Measurements from ENCODE around the gene CAP1. TPM values are rescaled to one million over a fixed set of nuclear protein-coding genes. Genes with fewer than 3 reads are reported as not detected.
"Not testable (repeated sequence)": the region's sequence is repeated elsewhere in the genome, so short reads cannot be mapped to it uniquely, and the experiment has no call there.

CAP1 gene
- total RNA-seq, 1 donor from 2014 or later, result 512 TPM

DNA sequence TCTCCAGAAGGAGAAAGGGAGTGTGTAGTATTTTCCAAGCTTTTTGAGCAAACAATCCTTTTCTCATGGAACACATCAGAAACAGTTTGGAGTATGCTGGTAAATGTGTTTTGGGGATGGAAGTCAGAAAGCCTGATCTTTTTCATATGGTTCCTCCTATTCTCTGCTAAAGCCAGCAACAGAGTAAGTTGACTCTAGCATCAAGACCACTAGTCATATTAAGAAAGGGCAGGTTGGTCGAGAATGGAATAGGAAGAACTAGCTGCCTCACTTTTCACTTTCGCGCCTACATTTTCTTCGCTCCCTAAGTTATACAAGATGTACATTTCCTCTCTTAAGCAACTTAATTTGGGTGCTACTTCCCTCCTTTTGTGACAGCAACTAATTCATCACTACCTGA, 32.5 kb downstream of the CAP1 start:
- peaks cover 70% of the 10 kb centered on the region for H3K36me3 Mint-ChIP-seq (ENCODE audit: low read depth)
- intact Hi-C loops (cut with micrococcal nuclease), result no loop called here
- no peaks in the 10 kb centered on the region for H3K27me3 Mint-ChIP-seq (ENCODE audit: low read depth)

DNA sequence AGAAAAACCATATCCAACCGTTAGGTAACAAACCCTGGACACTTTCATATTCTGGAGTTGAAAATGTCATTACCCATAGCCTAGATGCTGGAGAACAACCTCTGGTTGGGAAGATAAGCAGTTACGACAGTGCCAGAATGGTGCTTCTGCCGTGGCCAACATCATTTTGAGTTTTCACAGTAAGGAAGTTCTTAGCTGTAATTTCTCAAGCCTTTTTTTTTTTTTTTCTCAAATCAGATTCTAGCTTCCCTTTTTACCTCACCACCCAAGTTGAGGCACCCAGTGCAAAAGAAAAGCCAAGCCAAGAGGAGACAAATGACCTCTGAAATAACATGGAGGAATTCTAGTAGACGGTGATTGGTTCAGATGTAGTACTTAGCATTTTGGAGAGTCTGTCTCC, 34.7 kb downstream of the CAP1 start:
- Mint-ChIP-seq H3K27ac (no peak overlapping the region), H3K4me1 (ENCODE audit: low read depth) (peaks cover 3% of the 10 kb centered on the region), H3K4me3 (ENCODE audit: low read depth) (no peak overlapping the region), H3K9me3 (no peaks in the 10 kb centered on the region), H3K36me3 (ENCODE audit: low read depth) (peaks cover 73% of the 10 kb centered on the region), H3K27me3 (ENCODE audit: low read depth) (no peaks in the 10 kb centered on the region)
- no peak for DNase-seq (ENCODE audit: low spot score)
- intact Hi-C loops (cut with micrococcal nuclease), result no loop called here

More for the DNA sequence above, 32.5 kb downstream of the CAP1 start:
- no peak overlapping the region for H3K4me3 Mint-ChIP-seq (ENCODE audit: low read depth)
- peaks cover 3% of the 10 kb centered on the region for H3K4me1 Mint-ChIP-seq (ENCODE audit: low read depth)
- DNase-seq (ENCODE audit: low spot score), result no peak
- no peaks in the 10 kb centered on the region for H3K9me3 Mint-ChIP-seq
- no peak overlapping the region for H3K27ac Mint-ChIP-seq

DNA sequence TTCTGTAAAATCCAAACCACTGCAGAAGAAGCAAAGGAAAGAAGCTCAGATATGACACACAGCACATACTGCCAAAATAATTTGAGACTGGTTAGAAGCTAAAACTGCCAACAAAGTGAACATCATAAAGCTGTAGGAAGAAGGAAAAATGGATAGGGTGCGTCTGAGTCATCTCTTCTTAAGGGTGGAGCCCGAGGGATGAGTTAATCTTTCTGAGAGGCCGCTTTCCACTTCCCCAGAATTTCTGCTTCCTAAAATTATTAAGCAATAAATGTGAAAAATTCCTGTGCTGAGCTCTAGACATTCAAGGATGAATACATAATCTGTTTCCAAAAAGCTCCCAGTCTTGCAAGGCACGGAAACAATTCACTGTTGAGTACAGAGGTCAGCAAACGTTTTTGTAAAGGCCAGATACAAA, 36.4 kb downstream of the CAP1 start:
- H3K9me3 Mint-ChIP-seq, result no peaks in the 10 kb centered on the region
- peaks cover 68% of the 10 kb centered on the region for H3K36me3 Mint-ChIP-seq (ENCODE audit: low read depth)
- intact Hi-C loops (cut with micrococcal nuclease), result no loop called here
- no peak overlapping the region for H3K4me3 Mint-ChIP-seq (ENCODE audit: low read depth)
- no peak overlapping the region for H3K27ac Mint-ChIP-seq
- DNase-seq (ENCODE audit: low spot score), result no peak
- no peaks in the 10 kb centered on the region for H3K27me3 Mint-ChIP-seq (ENCODE audit: low read depth)
- peaks cover 3% of the 10 kb centered on the region for H3K4me1 Mint-ChIP-seq (ENCODE audit: low read depth)

DNA sequence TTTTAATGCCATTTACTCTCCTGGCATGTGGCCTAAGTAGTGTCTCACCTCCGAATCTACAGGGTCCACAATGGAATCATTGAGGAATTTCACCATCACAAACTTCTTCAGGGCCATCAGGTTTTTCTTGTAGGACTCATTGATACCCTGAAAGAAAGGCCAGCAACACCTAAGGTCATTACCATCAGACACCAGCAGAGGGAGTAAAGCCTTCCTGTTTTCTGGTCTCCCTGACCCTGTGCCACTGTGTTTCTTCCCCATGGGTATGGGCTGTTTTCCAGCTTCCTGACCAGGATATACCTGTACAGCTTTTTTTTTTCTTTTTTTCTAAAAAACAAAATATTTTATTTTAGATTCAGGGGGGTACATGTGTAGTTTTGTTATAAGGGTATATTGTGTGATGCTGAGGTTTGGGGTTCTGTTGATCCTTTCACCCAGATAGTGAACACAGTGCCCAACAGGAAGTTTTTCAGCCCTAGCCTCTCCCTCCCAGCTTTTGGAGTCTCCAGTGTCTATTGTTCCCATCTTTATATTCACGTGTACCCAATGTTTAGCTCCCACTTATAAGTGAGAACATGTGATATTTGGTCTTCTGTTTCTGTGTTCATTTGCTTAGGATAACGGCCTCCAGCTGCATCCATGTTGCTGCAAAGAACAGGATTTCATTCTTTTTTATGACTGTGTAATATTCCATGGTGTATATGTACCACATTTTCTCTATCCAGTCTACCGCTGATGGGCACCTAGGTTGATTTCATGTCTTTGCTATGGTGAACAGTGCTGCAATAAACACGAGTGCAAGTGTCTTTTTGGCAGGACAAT, 38.2 kb downstream of the CAP1 start:
- peak; percentile 29 for DNase-seq (ENCODE audit: low spot score)
- H3K27me3 Mint-ChIP-seq (ENCODE audit: low read depth), result no peaks in the 10 kb centered on the region
- no peaks in the 10 kb centered on the region for H3K9me3 Mint-ChIP-seq
- no peak overlapping the region for H3K4me3 Mint-ChIP-seq (ENCODE audit: low read depth)
- intact Hi-C loops (cut with micrococcal nuclease), result no loop called here
- H3K27ac Mint-ChIP-seq, result no peak overlapping the region
- peaks cover 3% of the 10 kb centered on the region for H3K4me1 Mint-ChIP-seq (ENCODE audit: low read depth)
- H3K36me3 Mint-ChIP-seq (ENCODE audit: low read depth), result peaks cover 64% of the 10 kb centered on the region

DNA sequence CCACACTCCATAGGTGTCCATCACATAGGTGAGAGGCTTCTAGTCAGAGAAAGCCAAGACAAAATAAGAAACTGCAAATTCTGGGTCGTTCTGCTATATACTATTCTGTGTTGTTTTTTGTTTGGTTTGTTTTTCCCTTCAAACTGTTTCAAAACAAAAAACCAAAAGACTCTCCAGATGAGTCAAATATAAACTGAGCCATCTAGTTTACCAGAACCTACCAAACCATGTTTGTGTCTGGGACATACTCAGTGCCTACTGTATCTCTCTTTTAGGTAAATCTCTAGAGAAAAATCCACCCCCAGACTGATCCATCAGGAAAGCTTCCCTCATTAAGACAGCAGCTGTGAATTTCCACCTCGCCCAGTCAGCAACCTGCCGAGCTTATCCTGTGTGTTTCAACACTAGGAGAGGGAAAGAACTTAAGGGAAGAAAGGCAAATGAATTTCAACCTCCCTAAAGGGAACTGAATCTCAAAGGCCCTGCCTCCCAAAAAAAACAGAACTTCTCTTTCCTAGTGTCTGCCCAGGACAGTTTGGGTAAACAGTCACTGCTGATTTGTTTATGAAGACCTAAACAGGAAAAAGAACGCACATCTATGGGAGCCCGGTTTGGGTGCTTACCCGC, 39.4 kb downstream of the CAP1 start:
- Mint-ChIP-seq H3K9me3 (no peaks in the 10 kb centered on the region), H3K36me3 (ENCODE audit: low read depth) (peaks cover 66% of the 10 kb centered on the region), H3K4me1 (ENCODE audit: low read depth) (peaks cover 2% of the 10 kb centered on the region), H3K27me3 (ENCODE audit: low read depth) (no peaks in the 10 kb centered on the region), H3K27ac (peak overlapping the region; percentile 69), H3K4me3 (ENCODE audit: low read depth) (no peak overlapping the region)
- no peak for DNase-seq (ENCODE audit: low spot score)
- intact Hi-C loops (cut with micrococcal nuclease), result loop anchor here (5.0 kb wide), 1 partner anchor 257 kb away; no protein-coding TSS in a partner anchor

DNA sequence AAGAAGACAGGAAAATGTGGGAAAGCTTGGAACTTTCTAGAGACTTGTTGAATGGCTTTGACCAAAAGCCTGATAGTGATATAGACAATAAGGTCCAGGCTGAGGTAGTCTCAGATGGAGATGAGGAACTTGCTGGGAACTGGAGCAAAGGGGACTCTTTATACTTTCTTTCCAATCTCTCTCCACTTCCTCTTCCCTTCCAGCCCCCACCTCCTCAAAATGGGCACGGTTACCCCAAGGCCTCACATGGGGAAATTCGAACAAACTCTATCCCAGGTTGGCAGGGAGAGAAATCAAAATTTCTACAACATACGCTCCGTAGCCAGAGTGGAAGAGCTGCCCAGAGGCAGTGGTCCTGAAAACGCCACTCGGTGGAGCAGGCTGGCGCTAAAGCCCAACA, 41.3 kb downstream of the CAP1 start:
- Mint-ChIP-seq H3K36me3 (ENCODE audit: low read depth) (peaks cover 74% of the 10 kb centered on the region), H3K27me3 (ENCODE audit: low read depth) (no peaks in the 10 kb centered on the region), H3K4me1 (ENCODE audit: low read depth) (peaks cover 2% of the 10 kb centered on the region), H3K9me3 (no peaks in the 10 kb centered on the region), H3K4me3 (ENCODE audit: low read depth) (no peak overlapping the region), H3K27ac (no peak overlapping the region)
- no peak for DNase-seq (ENCODE audit: low spot score)
- intact Hi-C loops (cut with micrococcal nuclease), result loop anchor here (5.0 kb wide), 1 partner anchor 255 kb away; no protein-coding TSS in a partner anchor

DNA sequence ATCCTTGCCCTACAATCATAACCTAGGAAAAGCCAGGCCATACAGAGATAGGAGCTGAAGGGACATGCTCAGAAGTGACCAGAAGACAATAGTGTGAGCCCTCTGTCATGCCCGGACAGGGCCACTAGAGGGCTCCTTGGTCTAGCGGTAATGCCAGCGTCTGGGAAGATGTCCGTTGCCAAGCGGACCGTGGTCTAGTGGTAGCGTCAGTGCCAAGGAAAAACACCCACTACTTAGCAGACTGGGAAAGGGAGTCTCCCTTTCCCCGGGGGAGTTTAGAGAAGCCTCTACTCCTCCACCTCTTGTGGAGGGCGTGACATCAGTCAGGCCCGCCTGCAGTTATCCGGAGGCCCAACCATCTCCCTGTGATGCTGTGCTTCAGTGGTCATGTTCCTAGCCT, 44.2 kb downstream of the CAP1 start:
- H3K4me1 Mint-ChIP-seq (ENCODE audit: low read depth); H3K4me3 Mint-ChIP-seq (ENCODE audit: low read depth); H3K27me3 Mint-ChIP-seq (ENCODE audit: low read depth); H3K9me3 Mint-ChIP-seq; H3K27ac Mint-ChIP-seq: not testable (repeated sequence)
- intact Hi-C loops (cut with micrococcal nuclease), result loop anchor here (5.0 kb wide), 1 partner anchor 253 kb away; no protein-coding TSS in a partner anchor
- H3K36me3 Mint-ChIP-seq (ENCODE audit: low read depth), result peaks cover 70% of the 10 kb centered on the region
- peak; percentile 17 for DNase-seq (ENCODE audit: low spot score)

DNA sequence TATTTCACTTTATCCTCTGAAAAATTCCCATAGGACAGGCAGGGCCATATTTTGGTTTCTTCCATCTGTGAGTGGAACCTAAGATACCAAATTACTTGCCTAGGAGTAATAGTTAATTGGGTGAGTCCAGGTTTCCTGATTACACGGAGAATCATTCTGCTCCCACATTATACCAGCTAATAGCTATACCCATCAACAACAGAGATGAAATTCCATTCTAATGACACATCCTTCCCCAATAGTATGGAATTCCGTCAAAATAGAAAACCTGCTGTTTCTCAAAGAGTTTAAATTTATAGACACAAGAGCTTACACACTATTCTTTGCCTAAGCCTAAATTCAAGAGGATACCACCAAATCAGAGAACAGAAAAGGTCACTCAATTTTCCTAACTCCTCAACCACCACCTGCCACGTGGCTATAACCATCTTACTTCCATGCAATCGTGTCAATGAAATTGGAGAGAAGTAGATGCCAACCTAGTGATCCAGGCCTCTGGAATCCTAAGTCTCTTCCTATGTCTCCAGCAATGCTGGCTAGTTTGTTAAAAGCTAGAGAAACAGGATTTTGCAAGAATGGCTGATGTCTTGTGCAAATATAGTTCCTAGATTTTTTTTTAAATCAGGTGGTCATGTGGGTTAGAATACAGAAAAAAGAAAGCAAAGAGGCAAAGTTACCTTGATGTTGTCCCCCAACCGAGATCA, 50.3 kb downstream of the CAP1 start:
- no peak for DNase-seq (ENCODE audit: low spot score)
- intact Hi-C loops (cut with micrococcal nuclease), result no loop called here
- H3K27me3 Mint-ChIP-seq (ENCODE audit: low read depth), result no peaks in the 10 kb centered on the region
- H3K27ac Mint-ChIP-seq, result no peak overlapping the region
- H3K4me1 Mint-ChIP-seq (ENCODE audit: low read depth), result peaks cover 13% of the 10 kb centered on the region
- no peak overlapping the region for H3K4me3 Mint-ChIP-seq (ENCODE audit: low read depth)
- H3K36me3 Mint-ChIP-seq (ENCODE audit: low read depth), result peaks cover 59% of the 10 kb centered on the region
- no peaks in the 10 kb centered on the region for H3K9me3 Mint-ChIP-seq

DNA sequence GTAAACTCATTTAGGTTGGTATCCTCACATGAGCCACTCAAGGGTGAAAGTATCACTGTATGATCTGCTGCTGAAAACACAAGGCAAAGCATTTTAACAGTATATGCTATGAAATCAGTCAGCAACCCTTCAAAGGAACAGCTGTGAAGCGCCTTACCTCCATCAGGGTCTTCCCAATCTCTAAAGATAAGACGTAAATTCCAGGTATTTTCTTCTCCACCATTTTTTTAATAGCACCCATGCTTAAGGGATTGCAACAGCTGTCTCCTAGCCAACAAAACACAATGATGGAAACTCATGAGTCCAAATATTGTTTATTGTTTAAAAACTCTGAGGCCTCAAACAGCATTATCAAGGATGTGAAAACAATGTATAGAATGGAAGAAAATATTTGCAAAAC, 51.7 kb downstream of the CAP1 start:
- DNase-seq (ENCODE audit: low spot score), result no peak
- Mint-ChIP-seq H3K36me3 (ENCODE audit: low read depth) (peaks cover 58% of the 10 kb centered on the region), H3K9me3 (no peaks in the 10 kb centered on the region), H3K27me3 (ENCODE audit: low read depth) (no peaks in the 10 kb centered on the region), H3K4me1 (ENCODE audit: low read depth) (peaks cover 19% of the 10 kb centered on the region), H3K27ac (no peak overlapping the region), H3K4me3 (ENCODE audit: low read depth) (no peak overlapping the region)
- intact Hi-C loops (cut with micrococcal nuclease), result no loop called here

DNA sequence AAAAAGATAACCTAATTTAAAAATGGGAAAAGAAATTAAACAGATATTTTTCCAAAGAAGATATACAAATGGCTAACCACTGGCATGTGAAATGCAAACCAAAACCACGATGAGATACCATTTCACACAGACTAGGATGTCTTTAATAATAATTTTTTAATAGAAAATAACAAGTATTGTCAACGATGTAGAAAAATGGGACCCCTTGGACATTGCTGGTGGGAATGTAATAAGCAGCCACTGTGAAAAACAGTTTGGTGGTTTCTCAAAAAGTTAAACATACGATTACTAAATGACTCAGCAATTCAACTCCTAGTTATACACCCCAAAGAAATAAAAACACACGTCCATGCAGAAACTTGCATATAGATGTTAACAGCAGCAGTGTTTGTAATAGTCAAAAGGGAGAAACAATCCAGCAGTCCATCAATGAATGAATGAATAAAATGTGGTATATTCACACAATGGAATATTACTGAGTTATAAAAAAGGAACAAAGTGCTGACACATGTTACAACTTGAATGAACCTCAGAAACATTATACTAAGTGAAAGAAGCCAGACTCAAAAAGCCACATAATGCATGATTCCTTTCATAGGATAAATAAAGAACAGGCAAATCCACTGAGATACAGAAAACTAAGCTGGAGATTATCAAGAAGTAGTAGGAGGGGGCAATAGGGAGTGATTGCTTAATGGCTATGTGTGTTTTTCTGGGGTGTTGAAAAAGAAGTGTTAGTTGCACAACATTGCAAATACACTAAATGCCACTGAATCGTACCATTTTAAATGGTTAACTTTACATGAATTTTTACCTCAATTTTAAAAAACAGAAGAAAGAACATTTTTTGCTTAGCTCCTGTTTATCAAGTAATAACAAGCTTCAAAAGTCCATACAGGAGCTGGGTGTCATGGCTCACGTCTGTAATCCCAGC, 52.4 kb downstream of the CAP1 start:
- peaks cover 53% of the 10 kb centered on the region for H3K36me3 Mint-ChIP-seq (ENCODE audit: low read depth)

DNA sequence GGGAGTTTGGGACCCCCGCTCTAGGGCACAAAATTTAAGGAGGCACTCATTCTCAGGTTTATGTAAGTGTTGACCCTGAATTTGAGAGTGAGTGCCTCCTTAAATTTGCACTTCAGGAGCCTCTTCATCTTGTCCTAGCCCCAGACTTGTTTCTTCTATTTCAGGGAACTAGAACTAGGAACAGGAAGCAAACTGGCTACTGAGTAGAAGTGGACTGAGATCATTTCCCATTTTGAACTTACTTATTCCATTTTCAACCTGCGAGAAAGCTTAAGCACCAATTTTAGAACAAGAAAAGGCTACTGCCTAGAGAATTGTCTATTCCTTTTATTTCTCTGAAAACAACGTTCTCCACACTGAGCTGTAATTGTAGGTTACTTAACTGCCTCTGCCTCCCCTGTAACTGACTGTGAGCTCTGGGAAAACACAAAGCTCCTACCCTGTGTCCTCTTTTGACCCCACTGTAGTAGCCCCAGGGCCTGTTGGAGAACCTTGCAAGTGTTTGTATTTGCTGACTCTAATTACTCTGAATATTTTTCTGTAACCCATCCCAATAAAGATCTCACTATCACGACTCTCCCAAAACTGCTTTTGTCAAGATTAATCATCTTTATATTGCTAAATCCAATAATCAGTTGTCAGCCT, 54.1 kb downstream of the CAP1 start:
- Mint-ChIP-seq H3K36me3 (ENCODE audit: low read depth) (peaks cover 42% of the 10 kb centered on the region), H3K27me3 (ENCODE audit: low read depth) (no peaks in the 10 kb centered on the region), H3K27ac (no peak overlapping the region), H3K4me3 (ENCODE audit: low read depth) (no peak overlapping the region), H3K4me1 (ENCODE audit: low read depth) (peaks cover 24% of the 10 kb centered on the region), H3K9me3 (no peaks in the 10 kb centered on the region)
- intact Hi-C loops (cut with micrococcal nuclease), result loop anchor here (5.0 kb wide), 1 partner anchor 243 kb away; no protein-coding TSS in a partner anchor
- no peak for DNase-seq (ENCODE audit: low spot score)

More for the DNA sequence above, 52.4 kb downstream of the CAP1 start:
- no peaks in the 10 kb centered on the region for H3K9me3 Mint-ChIP-seq
- H3K27ac Mint-ChIP-seq, result no peak overlapping the region
- no peak for DNase-seq (ENCODE audit: low spot score)
- intact Hi-C loops (cut with micrococcal nuclease), result no loop called here
- peaks cover 24% of the 10 kb centered on the region for H3K4me1 Mint-ChIP-seq (ENCODE audit: low read depth)
- no peaks in the 10 kb centered on the region for H3K27me3 Mint-ChIP-seq (ENCODE audit: low read depth)
- H3K4me3 Mint-ChIP-seq (ENCODE audit: low read depth), result no peak overlapping the region

DNA sequence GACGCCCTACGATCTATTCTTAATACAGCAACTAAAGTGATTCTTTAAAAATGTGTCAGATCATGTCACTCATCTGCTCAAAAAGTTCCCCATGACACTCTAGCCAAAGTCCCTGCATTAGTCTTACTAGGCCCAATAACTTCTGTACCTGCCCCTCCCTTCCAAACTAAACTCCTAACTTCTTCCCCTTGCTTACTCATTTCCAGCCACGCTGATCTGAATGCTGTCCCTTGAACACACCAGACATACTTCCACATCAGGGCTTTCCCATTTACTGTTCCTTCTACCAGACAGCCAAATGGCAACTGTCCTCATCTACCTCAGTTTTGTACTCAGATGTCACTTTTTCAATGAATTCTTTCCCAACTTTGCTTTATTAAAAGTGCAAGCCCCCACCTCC, 55.3 kb downstream of the CAP1 start:
- Mint-ChIP-seq H3K4me3 (ENCODE audit: low read depth) (peak overlapping the region; percentile 60), H3K9me3 (no peaks in the 10 kb centered on the region), H3K36me3 (ENCODE audit: low read depth) (peaks cover 32% of the 10 kb centered on the region), H3K27ac (no peak overlapping the region), H3K4me1 (ENCODE audit: low read depth) (peaks cover 24% of the 10 kb centered on the region), H3K27me3 (ENCODE audit: low read depth) (no peaks in the 10 kb centered on the region)
- intact Hi-C loops (cut with micrococcal nuclease), result loop anchor here (5.0 kb wide), 1 partner anchor 241 kb away; no protein-coding TSS in a partner anchor
- no peak for DNase-seq (ENCODE audit: low spot score)

All from activated T-helper 2 cell treated with anti-CD3 and anti-CD28 coated beads, Interferon-gamma antibody, Interleukin-2, Interleukin-4, amounts not matched to agents 10 μg/mL and 5 μg/mL and 100 μg/mL, durations not matched to agents 14 hours and 24 hours and 36 hours (primary cell).